Activated T-cell treated with anti-CD3 and anti-CD28 coated beads for 1 hour (primary cell): Measurements from ENCODE around the gene SEPTIN8.

ENCODE experiments used
- DNase-seq: peaks from one replicate; pipeline ENCODE4 v3.0.0-alpha.2; 2020; ENCODE audit warnings: low read depth

SEPTIN8 gene

DNA sequence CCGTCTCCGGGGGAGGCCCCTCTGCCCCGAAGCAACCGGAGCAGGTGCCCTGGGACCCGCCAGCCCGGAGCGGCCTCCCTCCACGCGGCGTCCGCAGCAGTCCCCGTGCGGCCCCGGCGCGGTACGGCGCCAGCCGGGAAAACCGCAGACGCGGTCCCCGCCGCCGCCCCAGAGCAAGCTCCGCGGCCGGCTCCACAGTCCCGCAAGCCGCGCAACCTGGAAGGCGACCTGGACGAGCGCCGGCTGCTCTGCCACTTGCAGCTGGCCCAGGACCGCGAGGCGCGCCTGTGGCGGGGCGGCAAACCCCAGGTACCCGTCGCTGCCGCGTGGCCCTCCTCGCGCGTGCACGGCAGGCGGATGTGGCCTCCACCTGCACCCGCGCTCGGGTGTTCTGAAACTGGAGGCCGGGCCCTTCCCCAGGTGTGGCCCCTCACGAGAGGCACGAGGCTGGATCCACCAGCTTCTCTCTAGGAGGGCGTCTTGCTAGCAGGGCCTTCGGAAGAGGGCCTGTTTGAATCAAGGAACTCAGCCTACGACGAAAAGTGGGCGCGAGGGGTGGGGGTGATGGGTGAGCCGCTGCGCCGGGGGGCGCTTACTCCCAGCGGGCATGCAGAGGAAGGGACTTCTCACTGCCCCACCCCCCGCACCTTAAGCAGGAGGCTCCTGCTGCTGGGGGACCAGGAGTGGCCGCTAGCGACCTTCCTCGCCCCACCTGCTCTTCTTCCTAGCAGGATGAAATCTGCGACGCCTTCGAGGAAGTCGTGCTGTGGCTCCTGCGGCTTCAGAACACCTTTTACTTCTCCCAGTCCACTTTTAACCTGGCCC, 29.2 kb downstream of the SEPTIN8 start:
- DNase-seq: peak; percentile 33

DNA sequence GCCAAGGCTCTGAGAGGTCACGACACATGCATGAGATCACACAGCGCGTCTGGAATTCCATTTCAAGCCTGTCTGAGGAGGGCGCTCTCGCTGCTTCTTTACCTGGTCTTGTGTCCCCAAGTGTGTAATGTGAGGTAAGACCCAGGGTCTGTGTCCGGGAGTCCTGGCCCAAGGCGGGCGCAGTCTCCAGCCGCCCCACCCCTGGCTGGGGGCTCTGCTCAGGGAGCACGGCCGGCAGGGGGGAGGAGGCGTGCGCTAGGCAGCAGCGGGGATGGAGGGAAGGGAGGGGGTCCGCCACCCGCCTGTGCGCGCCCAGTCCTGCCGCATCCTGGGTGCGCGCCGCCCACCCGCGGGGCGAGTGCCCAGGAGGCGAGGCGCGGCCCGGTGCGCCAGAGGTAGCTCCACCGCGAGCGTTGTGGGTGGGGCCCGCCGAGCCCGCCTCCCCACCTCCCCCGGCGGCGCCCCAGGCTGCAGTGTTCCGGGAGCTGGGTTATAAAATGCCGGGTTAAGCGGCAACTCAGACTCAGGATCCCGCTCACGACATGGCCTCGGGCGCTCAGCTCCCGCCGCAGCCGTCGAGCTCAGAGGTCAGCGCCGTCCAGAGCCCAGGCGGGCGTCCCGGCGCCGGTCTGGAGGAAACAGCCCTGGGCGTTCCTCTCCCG, 30.0 kb downstream of the SEPTIN8 start, which contains the start of gene CCNI2:
Gene CCNI2 (plus strand): TSS at position 473 of the 662 bp plus-strand sequence. CDS start 70 bp downstream, at position 543.
- DNase-seq: peak; percentile 53

DNA sequence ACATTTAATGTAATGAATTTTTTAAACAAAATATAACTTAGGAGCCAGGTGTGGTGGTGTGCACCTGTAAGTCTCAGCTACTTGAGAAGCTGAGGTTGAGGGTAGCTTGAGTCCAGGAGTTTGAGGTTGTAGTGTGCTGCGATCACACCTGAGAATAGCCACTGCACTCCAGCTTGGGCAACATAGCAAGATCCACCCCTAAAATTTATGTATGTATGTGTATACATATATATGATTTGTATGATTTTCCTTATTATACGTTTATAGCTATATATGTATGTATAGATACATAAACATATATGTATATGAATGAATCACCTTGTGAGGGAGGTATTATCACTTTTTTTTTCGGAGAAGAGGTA, 30.5 kb downstream of the SEPTIN8 start:
- DNase-seq: no peak

DNA sequence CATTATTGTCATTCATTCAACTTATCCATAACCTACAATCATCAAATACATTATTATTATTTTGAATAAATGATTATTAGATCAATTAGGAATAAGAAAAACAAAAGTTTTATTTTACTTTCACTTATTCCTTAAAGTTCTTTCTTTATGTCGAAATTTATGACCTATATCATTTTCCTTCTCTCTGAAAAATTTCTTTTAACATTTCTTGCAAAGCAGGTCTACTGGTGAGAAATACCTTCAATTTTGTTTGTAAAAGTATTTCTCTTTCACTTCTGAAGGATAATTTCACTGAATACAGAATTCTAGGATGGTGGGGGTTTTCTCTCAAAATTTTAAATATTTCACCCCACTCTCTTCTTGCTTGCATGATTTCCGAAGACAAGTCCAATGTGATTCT, 32.4 kb downstream of the SEPTIN8 start:
- no peak for DNase-seq

DNA sequence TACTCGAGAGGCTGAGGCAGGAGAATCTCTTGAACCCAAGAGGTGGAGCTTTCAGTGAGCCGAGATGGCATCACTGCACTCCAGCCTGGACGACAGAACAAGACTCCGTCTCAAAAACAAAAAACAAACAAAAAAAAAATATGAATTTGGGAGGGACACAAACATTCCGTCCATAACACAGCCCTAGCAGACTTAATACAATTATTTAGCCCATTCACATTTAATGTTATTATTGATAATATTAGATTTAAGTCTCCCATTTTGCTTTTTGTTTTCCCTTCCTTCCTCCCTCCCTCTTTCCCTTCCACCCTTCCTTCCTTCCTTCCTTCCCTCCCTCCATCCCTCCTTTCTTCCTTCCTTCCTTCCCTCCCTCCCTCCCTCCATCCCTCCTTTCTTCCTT, 34.4 kb downstream of the SEPTIN8 start:
- DNase-seq: no peak

DNA sequence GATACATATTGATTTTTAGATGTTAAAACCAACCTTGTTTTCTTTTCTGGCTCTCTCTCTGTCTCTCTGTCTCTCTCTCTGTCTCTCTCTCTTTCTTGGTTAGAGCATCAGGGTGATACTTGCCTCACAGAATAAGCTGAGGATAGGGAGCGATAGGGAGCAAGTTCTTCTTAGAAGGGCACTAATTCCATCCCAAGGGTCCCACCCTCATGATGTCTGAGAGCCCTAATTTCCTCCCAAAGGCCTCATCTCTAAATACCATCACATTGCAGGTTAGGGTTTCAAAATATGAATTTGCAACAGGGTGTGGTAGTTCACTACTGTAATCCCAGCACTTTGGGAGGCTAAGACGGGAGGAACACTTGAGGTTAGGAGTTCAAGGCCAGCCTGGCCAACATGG, 34.9 kb downstream of the SEPTIN8 start:
- DNase-seq: no peak

DNA sequence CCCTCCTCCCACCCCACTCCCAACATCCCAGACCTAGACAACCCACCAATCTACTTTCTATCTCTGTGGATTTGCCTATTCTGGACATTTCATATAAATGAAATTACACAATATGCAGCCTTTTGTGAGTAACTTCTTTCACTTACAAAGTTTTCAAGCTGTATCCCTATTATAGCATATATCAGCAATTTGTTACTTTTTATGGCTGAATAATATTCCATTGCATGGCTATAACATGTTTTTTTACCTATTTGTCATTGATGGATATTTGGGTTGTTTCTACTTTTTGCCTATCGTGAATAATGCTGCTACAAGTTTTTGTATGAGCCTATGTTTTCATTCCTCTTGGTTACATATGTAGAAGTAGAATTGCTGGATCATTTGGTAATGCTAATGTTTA, 37.8 kb downstream of the SEPTIN8 start:
- no peak for DNase-seq

DNA sequence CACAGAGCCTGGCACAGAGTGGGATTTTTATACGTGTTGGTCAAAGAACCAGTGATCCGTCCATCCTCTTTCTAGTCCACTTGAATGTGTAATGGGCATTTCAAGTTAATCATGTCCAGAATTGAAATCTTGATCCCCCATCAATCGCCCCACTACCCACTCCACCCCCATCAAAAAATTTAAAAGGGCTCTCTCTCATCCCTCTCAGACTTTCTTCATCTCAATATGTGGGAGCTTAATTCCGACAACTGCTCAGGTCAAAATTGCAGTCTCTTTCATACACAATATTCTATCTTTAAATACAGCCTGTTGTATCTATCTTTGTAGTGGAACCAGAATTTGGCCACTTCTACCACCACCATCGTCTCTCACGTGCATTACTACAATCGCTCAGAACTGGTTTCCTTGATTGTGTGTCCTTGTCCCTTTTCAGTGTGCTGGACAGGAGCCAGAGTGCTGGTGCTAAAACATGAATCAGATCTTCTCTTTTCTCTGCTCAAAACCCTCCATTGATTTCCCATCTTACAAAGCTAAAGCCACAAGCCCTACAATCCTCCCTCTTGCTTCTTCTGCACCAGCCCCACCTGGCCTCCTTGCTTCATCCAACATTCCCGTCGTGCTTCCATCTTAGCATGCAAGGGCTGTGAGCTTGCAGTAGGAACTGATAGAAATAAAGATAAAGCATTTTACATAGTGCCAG, 38.9 kb downstream of the SEPTIN8 start:
- no peak for DNase-seq

DNA sequence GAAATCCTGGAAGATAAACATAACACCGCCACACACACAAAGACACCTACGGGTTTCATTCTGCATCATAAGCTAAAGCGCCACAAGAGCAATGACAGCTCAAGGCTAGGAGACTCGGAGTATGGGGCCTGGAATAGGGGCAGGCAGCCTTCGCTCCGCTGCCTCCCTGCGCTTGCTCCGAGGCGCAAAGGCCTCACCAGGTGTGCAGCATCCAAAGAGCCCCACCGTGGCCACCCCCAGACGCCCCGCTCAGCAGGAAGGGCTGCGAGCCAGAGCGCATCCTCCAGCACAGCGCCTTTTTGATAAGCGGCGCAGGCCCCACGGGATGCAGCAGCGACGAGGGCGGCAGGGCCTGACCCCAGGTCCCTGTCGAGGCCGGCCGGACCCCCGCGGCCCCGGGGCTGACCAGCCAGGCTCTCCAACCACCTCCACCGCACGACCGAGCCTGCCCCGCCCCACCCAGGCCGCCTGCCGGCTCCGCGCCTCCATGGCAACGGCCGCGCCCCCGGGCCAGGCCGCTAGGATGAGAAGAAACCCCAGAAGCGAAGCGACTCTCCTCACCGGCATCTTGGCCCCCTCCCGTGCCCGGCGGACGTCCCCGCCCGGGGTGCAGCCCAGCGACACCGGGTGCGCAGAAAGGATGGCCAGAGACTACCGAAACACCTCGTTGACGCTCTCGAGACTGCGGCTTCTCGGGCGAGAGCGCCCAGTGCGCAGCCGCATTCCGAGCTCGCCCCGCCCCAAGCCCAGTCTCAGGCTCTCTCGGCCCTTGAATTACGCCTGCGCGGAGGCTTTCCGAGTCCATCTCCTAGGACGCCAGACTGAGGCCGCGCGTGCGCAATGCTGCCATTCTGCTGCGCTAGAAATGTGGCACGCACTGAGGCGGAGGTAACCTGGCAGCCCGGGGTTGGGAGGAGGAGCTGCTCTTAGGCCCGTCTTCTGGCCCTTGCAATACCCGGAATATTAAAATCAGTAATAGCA, 39.9 kb downstream of the SEPTIN8 start, which contains the start of gene KIF3A:
Gene KIF3A (minus strand): TSS at position 694 of the 981 bp plus-strand sequence. CDS start 127 bp downstream, at position 567.
- DNase-seq: peak; percentile 99

DNA sequence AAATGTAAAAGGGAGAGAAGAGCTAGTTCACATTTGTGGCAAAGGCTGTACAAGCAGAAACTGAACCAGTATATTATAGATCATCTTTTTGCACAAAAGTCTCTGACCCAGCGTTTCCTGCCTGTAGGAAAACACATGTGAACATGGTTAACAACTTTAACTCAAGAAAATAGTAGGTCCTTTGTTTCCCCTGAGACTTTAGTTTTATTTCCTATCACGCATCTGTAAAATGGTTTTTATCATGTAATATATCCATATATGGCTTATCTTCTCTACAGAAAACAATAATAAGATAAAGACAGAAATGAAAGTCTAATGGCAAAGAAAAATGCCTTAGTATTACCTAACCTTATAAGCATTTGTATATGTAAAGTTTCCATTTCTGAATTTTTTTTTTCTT, 42.4 kb downstream of the SEPTIN8 start:
- no peak for DNase-seq

DNA sequence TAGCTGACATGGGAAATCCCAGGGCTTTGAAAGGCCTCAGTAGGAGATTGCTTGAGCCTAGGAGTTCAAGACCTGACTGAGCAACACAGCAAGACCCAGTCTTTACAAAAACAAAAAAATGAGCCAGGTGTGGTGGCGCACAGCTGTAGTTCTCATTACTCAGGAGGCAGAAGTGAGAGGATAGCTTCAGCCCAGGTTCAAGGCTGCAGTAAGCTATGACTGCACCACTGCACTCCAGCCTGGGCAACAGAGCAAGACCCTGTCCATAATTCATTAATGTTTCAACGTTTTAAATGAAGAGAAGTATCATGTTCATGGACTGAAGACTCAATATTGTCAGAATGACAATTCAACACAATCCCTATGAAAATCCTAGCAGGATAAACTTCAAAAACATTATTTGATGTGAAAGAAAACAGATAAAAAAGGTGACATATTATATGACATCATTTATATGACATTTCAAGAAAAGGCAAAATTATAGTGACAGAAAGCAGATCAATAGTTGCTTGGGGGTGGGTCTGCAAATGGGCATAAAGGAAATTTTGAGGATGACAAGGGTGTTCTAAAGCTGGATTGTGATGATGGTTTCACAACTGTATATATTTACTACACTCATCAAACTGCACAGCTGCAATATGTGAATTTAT, 43.4 kb downstream of the SEPTIN8 start:
- DNase-seq: no peak

DNA sequence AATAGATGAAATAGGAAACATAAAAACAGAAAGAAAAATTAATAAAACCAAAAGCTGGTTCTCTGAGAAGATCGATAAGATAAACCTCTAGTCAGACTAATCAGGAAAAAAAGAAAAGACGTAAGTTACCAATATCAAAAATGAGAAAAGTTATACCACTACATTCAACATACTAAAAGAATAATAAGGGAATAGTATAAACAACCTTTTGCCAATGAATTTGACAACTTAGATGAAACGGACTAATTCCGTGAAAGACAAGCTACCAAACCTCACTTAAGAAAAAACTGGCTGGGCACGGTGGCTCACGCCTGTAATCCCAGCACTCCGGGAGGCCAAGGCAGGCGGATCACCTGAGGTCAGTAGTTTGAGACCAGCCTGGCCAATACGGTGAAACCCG, 47.1 kb downstream of the SEPTIN8 start:
- DNase-seq: no peak

DNA sequence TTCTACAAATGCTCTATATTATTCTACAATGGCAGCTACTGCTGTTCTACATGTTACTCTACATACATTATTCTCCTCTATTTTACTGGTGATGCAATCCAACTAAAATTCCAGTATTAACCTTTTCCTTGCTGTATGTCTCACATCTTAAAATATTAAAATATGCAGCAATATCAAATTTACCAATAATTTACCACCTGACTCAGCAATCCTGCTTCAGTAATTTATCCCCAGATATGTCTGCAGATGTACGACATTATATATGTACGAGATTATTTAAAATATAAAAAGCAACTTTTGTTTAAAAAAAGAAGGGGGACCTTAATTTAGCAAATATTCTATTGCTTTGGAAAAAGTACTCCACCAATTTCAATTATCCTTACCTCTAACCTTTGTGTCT, 51.3 kb downstream of the SEPTIN8 start:
- no peak for DNase-seq

DNA sequence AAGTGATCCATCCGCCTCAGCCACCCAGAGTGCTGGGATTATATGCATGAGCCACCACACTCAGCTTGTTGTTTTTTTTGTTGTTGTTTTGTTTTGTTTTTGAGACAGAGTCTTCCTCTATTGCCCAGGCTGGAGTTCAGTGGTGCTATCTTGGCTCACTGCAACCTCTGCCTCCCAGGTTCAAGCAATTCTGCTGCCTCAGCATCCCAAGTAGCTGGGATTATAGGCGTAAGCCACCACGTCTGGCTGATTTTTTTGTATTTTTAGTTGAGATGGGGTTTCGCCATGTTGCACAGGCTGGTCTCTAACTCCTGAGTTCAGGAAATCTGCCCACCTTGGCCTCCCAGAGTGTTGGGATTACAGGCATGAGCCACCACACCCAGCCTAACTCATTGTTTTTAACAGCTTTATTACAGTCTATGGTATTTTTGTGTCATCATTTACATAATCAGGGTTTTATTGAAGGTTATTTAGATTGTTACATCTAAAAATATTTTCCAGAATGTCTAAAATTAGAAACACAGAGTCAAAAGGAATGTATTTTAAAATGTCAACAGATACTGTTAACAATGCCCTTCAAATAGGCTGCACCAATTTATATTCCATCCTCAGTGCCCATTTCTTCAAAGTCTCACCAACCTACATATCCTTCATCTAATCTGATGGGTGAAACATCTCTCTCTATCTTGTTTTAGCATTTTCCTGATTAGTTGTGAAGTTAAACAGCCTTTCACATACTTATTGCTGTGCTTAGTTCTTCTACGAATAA, 58.3 kb downstream of the SEPTIN8 start:
- no peak for DNase-seq

DNA sequence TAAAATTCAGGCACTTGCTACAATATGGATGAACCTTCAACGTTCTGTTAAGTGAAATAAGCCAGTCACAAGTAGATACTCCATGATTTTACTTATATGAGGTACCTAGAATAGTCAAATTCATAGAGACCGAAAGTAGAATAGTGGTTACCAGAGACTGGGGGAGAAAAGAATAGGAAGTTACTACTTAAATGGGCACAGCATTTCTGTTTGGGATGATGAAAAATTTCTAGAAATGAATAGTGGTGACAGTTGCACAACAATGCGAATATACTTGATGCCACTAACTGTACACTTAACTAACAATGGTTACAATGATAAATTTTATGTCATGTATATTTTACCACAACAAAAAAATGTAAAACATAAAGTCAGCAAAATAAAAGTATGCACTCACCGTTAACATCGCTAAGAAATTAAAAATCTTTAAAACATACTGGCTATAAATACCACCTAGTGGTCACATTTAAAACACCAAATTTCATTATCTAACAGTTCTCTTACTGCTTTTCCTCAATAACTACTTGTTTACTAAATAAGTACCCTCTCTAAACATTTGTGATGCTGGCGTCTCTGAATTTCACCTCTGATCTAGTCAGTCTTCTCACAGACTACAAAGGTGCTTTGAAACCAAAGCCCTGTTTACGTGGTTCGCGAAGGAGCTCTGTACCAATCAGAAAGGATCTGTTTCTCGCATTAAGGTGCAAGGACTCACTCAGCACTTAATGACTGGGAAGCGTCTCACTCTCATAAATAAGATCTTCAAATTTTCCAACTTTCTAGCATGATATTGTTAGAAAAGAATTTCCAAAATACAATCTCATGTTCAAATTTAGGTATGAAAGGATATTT, 62.4 kb downstream of the SEPTIN8 start:
- DNase-seq: no peak

DNA sequence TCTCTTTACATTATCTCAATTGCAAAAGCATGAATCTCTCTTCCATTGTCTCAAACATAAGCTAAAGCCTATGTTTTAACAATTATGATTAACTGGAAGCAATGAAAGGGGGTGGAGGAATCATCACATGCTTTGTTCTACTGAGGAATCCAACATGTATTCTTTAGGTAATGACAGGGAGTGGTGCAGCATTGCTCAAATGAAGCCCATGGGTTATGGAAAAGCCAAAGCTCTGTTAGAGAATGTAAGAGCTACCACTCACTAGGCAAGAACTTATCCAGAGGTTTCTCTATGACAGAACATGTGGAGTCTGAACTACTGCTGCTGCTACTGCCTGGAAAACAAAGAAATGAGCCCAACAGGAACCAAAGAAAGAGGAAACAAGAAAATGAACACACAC, 68.4 kb downstream of the SEPTIN8 start:
- no peak for DNase-seq

DNA sequence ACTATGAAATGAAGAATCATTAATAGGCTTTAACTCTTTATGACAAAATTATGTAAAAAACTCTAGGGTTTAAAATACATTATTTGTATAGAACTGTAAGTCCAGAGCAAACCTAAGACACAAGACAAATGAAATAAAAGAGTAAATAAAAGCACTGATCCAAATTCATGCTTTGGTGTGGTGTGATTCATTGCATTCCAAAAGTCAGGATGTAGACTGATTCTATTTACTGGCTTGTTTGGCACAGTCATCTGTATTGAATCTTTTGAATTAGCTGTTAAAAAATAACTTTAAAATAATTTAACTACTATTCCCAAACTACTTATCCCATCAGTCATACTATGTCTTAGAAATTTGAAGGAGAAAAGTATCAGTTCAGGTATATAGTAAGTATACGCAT, 72.2 kb downstream of the SEPTIN8 start:
- DNase-seq: no peak
